Activated CD4-positive, alpha-beta T cell treated with anti-CD3 and anti-CD28 coated beads, Interleukin-10, Interleukin-2, amounts not matched to agents 100 ng/mL and 50 ng/mL, durations not matched to agents 16 hours and 8 hours (primary cell): ENCODE results near the gene CCDC40.
A peak's percentile ranks its signal among the peaks of the same experiment; 100 is the strongest.

Source experiments
- DNase-seq: peaks from one replicate; pipeline ENCODE4 v3.0.0-alpha.2; 2020

The CCDC40 gene

DNA sequence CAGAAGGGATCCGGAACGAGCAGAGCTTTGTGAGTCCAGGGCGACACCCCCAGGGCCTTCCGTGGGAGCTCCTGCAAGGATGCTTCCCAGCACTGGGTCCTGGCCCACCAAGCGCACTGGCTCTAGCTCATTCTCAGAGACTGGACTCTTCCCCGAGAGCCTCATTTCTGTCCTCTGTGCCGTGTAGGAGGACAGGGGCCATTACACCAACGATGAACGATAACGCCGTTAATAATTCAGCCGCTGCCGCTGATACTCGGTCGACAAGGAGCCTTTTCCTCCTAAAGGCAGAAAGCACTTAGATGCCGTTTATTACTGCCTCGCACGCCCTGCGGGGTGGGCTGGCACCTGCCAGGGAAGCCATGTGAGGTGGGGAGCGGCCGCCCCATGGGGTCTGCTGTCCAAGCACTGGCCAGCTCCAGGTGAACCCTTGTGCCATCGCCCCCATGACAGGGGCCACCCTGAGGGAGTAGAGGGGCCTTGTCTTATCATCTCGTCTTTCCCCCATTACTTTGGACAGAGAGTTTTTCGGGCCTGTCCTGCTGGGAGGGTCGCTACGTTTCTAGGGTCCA, 34.3 kb upstream of the CCDC40 start:
- DNase-seq: no peak

DNA sequence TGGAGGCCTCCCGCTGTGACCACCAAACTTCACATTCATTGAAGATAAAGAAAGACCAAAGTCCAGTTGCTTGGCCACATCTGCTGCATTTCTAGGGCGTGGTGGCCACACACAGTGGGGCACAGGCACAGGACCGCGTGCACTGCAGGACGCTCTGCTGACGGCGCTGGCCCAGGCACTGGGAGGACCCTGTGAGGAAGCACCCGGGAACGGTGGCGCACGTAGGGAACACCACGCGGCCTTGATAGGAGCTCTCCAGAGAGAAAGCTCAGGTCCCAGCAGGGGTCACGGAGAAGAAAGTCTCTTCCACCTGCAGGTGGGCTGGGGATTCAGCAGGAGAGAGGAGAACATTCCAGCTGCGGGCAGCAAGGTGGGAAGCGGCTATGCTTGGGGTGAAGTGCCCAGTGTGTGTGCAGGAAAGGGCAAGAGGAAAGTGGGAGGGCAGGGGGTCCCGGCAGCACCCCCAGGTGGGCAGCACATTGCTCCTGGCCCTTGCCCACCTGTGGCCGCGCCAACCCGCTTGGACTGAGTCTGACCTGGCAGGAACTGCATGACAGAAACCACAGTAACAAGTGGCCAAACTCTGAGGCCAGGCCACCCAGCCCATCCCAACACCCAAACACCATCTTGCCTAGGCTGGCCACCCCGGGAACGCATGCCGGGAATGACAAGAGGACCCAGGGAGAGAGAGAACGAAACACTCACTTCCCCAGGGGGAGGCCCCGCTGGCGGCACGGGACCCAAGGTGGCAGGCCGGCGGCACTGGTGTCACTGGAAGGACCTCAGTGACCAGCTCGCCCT, 33.6 kb upstream of the CCDC40 start:
- no peak for DNase-seq

DNA sequence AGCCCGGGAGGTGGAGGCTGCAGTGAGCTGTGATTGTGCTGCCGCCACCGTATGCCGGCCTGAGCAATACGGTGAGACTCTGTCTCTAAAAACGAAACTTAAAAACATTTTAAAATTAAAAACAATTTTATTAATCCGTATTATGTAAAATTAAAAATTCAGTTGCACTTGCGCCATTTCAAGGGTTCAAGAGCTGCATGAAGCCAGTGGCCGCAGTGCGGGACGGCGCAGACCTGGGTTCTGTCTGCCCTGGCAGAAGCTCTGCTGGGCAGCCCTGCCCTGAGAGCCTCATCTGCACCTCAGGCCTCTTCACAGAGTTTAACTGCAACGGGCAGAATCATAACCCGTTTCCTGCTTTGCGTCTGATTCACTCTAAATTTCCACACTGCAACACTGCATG, 32.5 kb upstream of the CCDC40 start:
- no peak for DNase-seq

DNA sequence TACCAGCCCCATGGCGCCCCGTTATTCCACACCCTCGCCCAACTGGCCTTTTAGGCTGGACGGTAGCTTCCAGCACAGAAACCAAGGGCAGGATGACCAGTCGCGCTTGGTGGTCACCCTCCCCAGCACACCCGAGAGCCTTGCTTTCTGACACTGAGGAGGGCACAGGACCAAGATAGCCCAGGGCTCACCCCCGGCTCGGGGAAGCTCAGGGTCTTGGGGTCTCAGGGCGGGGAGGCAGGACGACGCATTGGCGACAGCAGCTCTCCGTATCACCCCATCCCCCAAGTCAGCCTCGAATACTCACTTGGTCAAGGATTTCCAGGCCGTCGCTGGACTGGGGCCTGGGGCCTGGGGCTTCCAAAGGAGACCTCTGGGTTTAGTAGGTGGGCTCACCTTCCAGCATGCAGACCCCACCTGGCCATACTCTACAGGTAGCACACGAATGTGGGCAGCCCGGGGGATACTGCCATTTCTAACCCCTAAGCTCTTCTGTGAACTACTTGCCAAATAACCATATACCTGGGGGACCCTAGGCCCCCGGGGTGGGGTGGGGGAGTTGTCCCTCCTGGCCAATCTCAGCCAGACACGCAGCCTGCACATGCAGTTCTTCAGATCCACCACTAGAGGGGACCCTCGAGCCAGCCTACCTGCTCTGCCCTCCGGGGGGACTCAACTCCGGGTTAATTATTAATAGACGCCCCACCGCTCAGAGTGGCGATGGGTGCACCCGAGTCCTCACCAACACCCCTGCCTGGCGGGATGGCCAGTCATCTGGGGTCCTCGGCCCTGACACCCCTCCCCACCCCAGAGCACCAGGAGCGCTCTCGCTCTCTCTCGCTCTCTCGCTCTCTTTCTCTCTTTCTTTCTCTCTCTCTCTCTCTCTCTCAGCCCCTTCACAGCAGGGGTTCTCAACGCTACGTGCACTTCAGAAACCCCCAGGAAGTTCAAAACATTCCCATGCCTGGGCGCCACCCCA, 30.8 kb upstream of the CCDC40 start:
- DNase-seq: peak; percentile 63

DNA sequence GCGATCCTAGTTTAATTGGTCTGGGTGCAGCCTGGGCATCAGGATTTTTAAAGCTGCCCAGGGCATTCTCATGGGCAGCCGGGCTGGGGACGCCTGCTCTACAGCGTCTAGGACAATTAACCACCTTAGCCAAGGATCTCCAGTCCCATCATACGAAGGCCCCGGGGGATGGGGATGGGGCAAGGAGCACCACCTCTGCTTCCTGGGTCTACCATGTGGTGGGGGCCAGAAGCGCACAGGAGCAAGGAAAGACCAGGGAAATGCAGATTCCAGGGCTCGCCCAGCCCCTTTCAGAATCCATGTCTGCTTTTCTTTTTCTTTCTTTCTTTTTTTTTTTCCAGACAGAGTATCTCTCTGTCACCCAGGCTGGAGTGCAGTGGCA, 30.1 kb upstream of the CCDC40 start:
- no peak for DNase-seq

DNA sequence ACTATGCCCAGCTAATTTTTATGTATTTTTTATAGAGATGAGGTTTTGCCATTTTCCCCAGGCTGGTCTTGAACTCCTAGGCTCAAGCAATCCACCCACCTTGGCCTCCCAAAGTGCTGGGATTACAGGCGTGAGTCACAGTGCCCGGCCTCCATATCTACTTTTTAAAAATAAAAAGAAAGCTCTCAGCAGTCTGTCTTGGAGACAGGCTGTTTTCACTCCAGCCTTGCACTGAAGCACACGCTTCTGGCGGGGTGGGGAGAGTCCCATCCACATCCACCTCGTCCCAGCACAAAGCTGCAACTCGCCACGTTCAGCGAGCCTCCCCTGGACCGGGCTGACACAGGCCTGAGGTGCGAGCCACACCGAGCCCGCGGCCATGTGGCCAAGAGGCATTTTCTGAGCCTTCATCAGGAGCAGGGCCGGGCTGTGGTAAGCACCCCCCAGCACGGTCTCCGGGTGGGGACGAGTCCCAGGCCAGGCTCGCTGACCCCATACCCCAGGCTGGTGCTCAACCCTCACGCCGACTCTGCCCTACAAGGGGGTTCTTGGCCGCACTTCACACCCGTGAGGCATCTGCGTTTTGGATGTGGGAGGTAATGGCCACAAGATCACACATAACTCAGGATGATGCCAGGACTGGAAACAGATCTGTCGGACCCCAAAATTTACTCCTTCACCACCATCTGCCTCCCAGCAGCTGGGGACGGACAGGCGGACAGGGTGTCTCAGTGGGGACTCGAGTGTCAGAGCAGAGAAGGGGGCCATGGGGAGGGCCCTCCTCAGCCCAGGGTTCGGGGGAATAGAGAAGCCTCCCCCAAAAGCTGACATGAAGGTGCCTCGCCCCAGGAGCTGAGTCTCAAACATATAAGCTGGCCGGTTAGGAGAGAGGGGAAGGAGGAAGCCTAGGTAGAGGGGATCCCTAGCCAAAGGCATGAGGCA, 29.4 kb upstream of the CCDC40 start:
- no peak for DNase-seq

DNA sequence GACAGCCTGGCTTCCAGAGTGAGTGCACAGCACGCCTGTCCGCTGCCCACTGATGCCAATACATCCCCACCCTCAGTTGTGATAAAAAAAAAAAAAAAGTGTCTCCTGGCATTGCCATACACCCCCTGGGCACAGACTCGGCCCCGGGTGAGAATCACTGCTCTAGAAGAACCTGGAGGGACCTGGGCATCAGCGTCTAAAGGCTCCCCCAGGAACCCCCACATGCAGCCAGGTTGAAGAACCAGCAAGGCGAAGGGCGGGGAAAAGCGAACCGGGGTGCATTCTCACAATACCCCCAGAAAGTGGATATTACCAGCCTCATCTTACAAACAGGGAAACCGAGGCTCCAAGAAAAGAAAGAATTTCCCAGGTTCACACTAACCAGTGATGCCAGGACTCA, 28.5 kb upstream of the CCDC40 start:
- DNase-seq: no peak

DNA sequence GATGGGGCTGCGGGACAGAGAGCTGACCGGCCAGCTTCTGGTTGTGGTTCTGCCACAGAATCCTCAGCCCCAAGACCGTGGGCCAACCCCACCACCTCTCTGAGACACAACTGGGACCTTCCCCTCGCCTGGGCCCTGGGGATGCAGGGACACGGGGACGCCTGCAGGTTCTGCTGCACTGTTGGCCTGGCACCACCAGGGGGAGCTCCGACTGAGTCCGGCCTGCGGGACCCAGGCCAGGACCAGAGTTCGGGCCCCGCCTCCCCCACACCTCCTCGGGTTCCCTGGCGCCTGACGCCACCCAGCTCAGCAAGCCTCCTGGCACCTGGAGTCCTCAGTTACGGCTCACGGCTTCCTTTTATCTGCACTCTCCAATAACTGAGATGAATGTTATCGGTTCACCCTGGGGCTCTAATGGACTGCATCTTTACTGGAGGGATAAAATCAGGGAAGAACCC, 28.0 kb upstream of the CCDC40 start:
- peak; percentile 86 for DNase-seq

DNA sequence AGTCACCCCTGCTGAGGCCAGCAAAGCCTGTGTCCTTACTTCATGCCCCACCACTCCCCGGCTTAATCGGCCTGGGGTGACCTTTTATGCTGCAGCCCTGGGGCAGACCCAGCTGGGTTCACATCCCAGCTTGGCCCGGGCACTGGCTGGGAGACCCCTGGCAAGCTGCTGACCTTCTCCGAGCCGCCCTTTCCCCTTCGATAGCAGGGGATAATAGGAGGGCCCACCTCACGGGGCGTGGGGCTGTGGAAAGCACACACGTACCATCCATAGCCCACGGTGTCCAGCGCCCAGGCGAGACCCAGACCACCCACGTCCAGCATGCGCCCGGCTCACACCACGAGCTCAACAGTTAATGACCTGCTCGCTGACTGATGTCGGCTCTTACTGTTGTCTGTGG, 27.6 kb upstream of the CCDC40 start:
- no peak for DNase-seq

DNA sequence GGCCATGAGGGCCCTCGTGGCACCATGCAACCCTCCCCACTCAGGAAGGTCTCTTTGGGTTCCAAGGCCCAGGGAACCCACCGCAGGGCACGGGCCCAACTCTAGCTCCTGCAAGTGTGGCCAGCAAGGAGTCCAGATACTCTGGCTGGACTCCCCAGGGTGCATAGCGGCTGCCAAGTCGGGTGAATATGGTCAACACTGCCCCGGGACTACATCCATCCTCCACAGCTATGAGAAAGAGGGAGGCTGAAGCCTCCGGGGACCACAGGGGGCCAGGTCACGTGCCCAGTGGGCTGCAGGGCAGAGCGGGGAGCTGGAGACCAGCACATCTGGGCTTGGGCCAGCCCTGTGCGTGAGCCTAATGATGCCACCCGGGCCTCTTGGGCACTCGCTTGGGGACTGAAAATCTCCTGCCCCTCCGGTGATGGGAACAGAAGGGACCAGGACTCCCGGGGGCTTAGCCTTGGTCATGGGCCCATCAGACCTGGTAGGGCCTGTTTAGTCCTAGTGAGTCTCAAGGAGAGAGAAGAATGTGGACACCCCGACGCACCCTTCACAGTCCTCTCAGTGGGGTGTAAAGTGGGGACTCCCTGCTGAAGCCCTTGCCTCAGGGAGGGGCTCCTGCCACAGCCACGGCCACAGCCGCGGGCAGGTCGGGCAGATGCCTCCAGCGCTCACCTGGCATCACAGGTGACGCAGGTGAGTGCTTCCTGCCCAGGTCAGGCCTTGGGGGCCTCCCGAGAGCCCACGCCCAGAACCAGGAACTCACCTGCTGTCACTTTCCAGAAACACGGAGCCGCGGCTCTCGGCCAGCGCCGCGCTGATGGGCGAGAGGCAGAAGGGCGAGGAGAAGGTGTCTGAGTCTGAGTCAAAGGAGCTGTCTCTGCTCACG, 26.8 kb upstream of the CCDC40 start:
- no peak for DNase-seq

DNA sequence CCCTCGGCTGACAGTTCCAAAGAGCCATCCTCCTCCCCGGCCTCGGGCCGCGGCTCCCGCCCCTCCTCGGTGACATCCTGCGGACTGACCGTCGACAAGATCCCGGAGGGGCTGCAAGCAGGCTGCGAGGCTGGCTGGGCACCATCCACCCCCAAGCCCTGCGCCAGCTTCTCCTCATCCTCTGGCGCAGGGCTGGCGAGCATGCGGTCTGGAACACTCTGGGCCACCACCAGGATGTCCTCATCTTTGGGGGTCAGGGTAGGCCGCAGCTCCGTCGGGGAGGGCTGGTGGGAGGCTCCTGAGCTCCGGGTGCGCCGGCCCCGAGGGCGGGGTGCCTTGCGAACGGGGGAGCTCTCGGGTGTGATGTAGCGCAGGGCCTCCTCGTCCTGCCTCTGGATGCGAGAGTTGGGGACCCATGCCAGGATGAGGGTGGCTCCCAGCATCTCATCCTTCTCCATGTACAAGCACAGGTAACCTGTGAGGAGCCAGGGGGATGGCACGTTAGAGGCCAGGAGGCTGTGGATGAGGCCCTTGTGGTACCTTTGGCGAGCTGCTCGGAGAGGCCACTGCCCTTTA, 26.1 kb upstream of the CCDC40 start:
- no peak for DNase-seq

DNA sequence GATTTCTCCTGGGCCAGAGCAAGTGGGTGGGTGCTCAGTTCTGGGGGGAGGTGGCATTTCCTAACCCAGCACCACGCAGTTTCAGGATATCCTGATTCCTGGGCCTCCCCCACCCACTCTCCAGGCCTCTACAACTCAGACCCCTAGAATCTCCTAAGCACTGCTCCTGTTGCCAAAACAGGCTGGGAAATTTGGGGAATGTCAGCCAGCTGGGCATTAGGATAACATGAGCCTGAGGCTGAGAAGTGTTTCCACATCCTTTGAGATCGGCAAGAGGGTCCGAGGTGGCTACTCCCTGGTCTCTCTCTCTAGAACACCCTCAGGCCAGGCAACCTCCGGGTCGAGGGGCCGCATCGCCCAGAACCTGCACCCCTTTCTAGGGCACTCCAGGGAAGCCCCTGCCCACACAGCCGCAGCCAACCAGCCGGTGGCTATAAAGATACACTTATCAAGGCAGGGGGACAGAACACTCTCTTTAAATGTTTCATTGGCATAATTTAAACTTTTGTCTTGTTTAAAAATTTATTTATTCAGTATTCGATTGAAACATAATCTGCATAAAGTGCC, 24.4 kb upstream of the CCDC40 start:
- DNase-seq: no peak

DNA sequence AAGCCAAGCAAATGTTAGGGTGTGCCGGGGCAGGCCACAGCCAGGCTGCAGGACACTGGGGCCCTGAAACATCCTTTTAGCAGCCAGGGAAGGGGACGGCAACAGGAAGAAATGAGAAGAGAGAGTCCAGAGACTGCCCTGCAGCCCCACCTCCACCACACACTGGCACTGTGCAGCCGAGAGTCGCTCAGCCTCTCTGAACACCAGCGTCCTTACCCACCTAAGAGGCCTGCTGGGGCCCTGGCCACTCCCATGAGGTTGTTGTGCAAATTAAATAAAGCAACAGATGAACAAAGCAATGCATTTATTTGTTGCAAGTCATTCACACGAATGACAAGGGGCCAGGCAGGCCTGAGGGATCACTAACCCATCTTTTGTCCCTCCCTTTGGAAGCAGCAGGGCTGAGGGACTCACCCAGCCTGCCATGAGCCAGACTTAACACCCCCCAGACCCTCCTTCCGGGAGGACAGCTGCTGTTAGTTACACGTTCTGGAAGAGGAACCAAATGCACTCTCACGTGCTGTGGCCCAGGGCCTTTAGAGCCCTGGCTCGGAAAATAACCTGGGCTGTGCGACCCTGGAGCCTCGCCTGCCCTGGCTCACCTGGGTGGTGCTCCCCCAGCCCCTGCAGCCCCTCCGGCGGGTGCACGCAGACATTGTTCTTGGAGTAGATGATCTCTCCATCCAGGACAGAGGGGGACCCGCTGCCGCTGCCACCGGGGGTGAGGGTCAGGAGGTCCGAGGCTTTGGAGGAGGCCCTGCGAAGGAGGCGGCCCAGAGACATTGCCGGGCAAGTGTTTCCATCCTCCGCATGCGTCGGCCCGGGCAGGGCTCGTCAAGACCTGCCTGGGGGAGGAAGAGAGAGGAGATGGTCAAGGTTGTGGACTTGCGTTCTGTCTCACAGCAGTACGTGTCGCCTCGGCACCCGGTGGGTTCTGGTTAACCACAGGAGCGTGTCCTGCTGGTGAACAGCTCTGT, 23.4 kb upstream of the CCDC40 start:
- DNase-seq: no peak

DNA sequence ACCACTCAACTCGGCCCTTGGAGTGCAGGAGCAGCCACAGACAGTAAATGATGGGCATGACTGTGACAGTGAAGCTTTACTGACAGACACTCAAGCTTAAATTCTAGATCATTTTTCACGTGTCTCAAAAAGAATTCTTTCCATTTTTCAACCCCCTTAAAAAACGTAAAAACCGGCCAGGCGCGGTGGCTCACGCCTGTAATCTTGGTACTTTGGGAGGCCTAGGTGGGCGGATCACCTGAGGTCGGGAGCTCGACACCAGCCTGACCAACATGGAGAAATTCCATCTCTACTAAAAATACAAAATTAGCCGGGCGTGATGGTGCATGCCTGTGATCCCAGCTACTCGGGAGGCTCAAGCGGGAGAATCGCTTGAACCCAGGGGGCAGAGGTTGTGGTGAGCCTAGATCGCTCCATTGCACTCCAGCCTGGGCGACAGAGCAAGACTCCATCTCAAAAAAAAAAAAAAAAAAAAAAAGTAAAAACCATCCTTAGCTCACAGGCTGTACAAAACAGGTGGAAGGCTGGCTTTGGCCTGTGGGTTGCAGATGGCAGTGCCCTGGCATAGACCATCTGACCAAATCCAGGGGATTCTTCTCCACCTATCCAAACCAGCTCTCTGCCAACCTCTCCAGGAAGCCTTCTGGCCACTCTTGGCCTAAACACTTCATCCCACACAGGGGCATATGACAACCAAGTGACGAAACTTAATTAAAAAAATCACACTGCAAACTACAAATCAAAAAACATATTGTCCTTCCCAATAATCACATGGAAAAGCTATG, 19.0 kb upstream of the CCDC40 start:
- no peak for DNase-seq

DNA sequence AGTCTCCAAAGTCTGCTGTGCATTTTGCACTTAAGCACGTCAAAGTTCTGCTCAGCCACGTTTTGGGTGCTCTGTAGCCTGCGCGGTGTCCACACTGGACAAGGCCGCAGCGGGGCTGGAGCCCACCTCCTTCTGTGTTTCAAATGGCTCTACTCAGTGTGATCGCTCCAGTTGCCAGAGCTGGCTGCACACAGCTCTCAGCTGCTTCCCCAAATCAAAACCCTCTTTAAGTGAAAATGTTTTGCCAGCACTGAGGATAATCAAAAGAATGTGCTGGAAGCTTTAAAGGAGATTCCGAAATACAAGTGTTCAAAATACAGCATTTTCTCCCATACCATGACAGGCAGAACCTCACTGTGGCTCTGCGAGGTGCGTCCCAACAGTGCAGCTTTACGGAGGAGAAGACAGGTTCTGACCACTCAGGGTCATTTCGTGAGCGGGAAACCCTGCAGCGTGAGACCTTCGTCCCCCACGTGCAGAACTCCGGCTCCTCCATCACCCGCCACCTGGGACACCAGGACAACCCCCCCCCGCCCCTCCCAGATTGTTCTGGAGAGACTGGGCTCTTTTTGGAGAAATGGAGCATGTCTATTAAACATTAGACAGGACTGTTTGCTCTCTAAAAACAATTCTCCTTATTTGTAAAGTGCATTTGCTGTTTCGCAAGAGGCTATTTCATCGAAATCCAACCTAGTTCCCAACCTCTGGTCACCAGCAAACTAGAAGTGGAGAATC, 17.4 kb upstream of the CCDC40 start:
- DNase-seq: no peak

DNA sequence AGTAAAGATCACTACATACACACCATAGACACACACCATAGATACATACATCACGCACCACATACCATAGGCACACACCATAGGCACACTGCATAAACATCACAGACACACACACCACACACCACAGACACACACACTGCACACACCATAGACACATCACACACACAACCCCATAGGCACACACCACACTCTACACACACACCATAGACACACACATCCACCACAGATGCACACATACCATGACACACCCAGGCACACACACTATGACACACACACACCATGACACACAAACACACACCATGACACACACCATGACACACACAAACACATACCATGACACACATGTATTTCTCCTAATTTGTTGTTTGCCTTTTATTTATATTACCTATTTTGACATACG, 14.8 kb upstream of the CCDC40 start:
- no peak for DNase-seq

DNA sequence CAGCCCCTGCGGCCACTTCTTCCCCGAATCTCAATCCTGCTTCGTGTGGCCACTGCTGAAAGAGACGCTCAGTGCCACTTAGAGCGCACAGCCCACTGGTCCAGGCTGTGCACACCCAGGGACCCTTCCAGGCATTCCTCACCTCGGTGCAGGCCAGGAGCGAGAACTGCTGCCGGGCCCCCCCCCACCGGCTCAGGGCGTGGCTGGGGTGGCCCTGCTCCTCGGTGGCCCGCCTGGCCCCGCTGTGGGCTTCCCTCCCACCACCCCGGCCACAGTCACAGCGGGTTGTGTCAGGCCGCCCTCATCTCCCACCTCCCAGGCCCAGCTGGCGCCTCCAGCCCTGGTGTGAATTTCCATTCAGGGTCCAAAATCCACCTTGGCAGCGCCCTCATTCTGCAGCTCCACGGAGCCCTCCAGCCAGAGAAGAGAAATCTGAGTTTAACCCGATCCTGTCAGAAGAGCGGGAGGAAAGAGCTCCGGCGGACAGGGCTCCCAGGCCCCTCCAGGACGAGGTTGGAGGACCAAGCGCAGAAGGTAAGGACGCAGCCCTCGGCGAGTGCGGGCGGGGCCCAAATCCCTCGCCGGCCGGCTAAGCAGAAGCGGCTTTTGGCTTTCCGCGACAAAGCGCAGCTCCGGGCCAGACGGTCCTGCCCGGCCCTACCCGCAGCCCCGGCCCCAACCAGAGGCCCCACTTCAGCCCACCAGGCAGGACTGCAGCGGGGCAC, 12.8 kb upstream of the CCDC40 start:
- no peak for DNase-seq
